GM12891 (cell line): Measurements from ENCODE around the gene SIM2. TPM values are rescaled to one million over a fixed set of nuclear protein-coding genes. Genes with fewer than 3 reads are reported as not detected.
A peak's percentile ranks its signal among the peaks of the same experiment; 100 is the strongest.
"Not testable (repeated sequence)": the region's sequence is repeated elsewhere in the genome, so short reads cannot be mapped to it uniquely, and the experiment has no call there.

Experiments used
- DNase-seq: peaks from one replicate; pipeline ENCODE4 v3.0.0; 2011; ENCODE audit warnings: low spot score; ENCODE audit not compliant: insufficient read length
- FAIRE-seq: peaks from 2 replicates; lab custom pipeline; 2011; peaks lifted over from hg19 to GRCh38; lab: Jason Lieb, UNC
- PAX5 ChIP-seq: IDR thresholded peaks from 2 replicates; pipeline ENCODE4 v1.6.1; 2011; ENCODE audit warnings: low read length, moderate library complexity, mild to moderate bottlenecking; ENCODE audit not compliant: insufficient read depth, severe bottlenecking
- POLR2A ChIP-seq: IDR thresholded peaks from 2 replicates; pipeline ENCODE4 v1.6.1; 2011; ENCODE audit warnings: low read depth, low read length, control low read depth
- POLR2AphosphoS5 ChIP-seq: IDR thresholded peaks from 2 replicates; pipeline ENCODE4 v1.6.1; 2011; ENCODE audit warnings: low read depth, low read length, control low read depth
- POU2F2 ChIP-seq: IDR thresholded peaks from 2 replicates; pipeline ENCODE4 v1.6.1; 2011; ENCODE audit warnings: low read depth, mild to moderate bottlenecking, control low read depth, low read length, moderate library complexity
- SPI1 ChIP-seq: IDR thresholded peaks from 2 replicates; pipeline ENCODE4 v1.6.1; 2011; ENCODE audit warnings: low read depth, low read length, control low read depth
- TAF1 ChIP-seq: IDR thresholded peaks from 2 replicates; pipeline ENCODE4 v1.6.1; 2011; ENCODE audit warnings: low read depth, low read length, control low read depth
- polyA plus RNA-seq: library from polyadenylated mRNA; unstranded; fragments of >200 nt; gene quantifications from one replicate; pipeline ENCODE4 v1.2.1, GENCODE V29; 2012; ENCODE audit warnings: low read depth, missing spikeins, inconsistent platforms; ENCODE audit not compliant: missing spikeins

The SIM2 gene
- 0.04 TPM for polyA plus RNA-seq

- DNase-seq (peak; percentile 22), FAIRE-seq (no peak)
- no peak for TF ChIP-seq SPI1
- no peak for TF ChIP-seq POLR2A
- TF ChIP-seq TAF1 = no peak
- TF ChIP-seq POU2F2 = no peak
- TF ChIP-seq PAX5 = no peak
- no peak for TF ChIP-seq POLR2AphosphoS5
These were observed at the start of gene SIM2 for GRCh38 chr21:36698981-36699545. Gene SIM2, plus strand, starts transcription at chr21:36699115. Its CDS starts 632 bp downstream, at chr21:36699747.

GRCh38 chr21:36654324-36654723, 44.6 kb upstream of the SIM2 start:
- no peak for DNase-seq
- TF ChIP-seq SPI1 (no peak), POLR2AphosphoS5 (no peak), POU2F2 (no peak), PAX5 (no peak), TAF1 (no peak), POLR2A (no peak)
- no peak for FAIRE-seq

- no peak for FAIRE-seq
- no peak for TF ChIP-seq TAF1
- TF ChIP-seq POU2F2 = no peak
- no peak for TF ChIP-seq POLR2AphosphoS5
- TF ChIP-seq PAX5 = no peak
- TF ChIP-seq POLR2A = no peak
- TF ChIP-seq SPI1 = no peak
These were observed 44.1 kb upstream of the SIM2 start for GRCh38 chr21:36654796-36655325.

GRCh38 chr21:36656138-36656537, 42.8 kb upstream of the SIM2 start:
- FAIRE-seq = no peak
- TF ChIP-seq TAF1 (no peak), SPI1 (no peak), POLR2A (no peak), PAX5 (no peak)
- no peak for DNase-seq

More at GRCh38 chr21:36654796-36655325, 44.1 kb upstream of the SIM2 start:
- DNase-seq = no peak

- FAIRE-seq, DNase-seq: not testable (repeated sequence)
These were observed 41.6 kb upstream of the SIM2 start for GRCh38 chr21:36657290-36657689.

GRCh38 chr21:36657999-36658398, 40.9 kb upstream of the SIM2 start:
- no peak for DNase-seq
- TF ChIP-seq PAX5 (no peak), TAF1 (no peak), POLR2A (no peak), POLR2AphosphoS5 (no peak), POU2F2 (no peak), SPI1 (no peak)
- FAIRE-seq = no peak

- TF ChIP-seq POLR2AphosphoS5 = no peak
- no peak for TF ChIP-seq POU2F2
- no peak for FAIRE-seq
These were observed 40.0 kb upstream of the SIM2 start for GRCh38 chr21:36658926-36659325.

GRCh38 chr21:36661511-36662309, 37.2 kb upstream of the SIM2 start:
- DNase-seq (no peak), FAIRE-seq (no peak)
- TF ChIP-seq POLR2A = no peak
- no peak for TF ChIP-seq SPI1
- no peak for TF ChIP-seq POU2F2
- TF ChIP-seq TAF1 = no peak
- no peak for TF ChIP-seq PAX5
- no peak for TF ChIP-seq POLR2AphosphoS5

More at GRCh38 chr21:36658926-36659325, 40.0 kb upstream of the SIM2 start:
- DNase-seq = no peak

GRCh38 chr21:36663033-36663855, 35.7 kb upstream of the SIM2 start:
- FAIRE-seq = no peak
- TF ChIP-seq TAF1 (no peak), POLR2AphosphoS5 (no peak), POLR2A (no peak), PAX5 (no peak), POU2F2 (no peak), SPI1 (no peak)
- no peak for DNase-seq

GRCh38 chr21:36664662-36664990, 34.3 kb upstream of the SIM2 start:
- TF ChIP-seq POU2F2 (no peak), SPI1 (no peak), POLR2AphosphoS5 (no peak), PAX5 (no peak), TAF1 (no peak), POLR2A (no peak)
- FAIRE-seq = no peak
- no peak for DNase-seq
